Measurements from ENCODE around the gene PRDM16. TPM values are rescaled to one million over a fixed set of nuclear protein-coding genes. Genes with fewer than 3 reads are reported as not detected.
"Not testable (repeated sequence)": the region's sequence is repeated elsewhere in the genome, so short reads cannot be mapped to it uniquely, and the experiment has no call there.

The PRDM16 gene
- total RNA-seq, 1 experiment from 2014 or later = 1.4 TPM

DNA sequence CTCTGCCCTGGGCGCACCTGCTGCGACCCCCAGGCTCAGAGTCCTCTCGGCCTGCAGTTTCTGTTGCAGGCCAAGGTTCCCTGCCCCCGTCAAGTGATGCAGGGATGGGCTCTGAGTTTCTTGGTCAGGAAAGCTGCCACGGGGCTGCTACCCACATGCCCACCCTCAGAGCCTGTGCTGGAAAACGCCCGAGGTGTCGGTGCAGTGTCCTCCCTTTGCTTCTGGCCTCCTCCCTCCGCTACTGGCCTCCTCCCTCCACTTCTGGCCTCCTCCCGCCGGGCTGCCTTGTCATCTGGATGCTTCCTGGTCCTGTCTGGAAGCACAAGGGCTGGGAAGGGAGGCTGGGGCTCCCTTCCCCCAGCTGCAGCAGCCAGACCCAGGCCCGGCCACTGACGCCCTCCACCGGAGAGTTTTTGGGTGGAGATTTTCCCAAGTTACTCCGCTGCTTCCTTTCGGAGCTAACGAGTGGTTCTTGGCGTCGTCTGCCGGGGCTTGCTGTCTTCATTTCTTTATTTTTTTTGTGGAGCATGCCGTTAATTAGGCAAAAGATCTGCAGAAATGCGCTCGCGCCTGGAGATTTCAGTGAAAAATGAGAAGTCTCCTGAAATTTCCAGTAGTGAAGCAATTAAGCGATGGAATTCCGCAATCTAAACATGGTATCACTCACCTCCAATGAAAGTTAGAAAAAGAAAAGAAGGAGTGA, 17.4 kb downstream of the PRDM16 start:
- Histone ChIP-seq H3K9me3 (replicated peaks) (no peaks in the 10 kb centered on the region), H3K27ac (no peak overlapping the region), H3K36me3 (no peaks in the 10 kb centered on the region), H3K4me1 (no peaks in the 10 kb centered on the region), H3K27me3 (peaks cover 14% of the 10 kb centered on the region), H3K4me3 (no peak overlapping the region)
- no peak for DNase-seq

DNA sequence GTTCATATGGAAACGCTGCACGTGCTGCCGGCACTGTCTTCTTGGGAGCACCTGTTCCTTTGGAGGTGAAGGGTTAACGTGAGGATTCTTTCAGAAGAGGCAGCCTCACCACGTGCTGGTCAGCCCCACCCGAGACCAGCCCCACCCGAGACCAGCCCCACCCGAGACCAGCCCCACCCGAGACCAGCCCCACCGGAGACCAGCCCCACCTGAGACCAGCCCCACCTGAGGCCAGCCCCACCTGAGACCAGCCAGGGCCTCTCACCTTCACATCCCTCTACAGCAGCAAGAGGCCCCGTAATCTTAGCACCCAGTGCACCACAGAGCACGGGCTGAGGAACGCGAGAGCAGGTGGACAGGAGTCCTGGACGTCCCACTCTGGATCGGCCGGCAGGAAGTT, 18.0 kb downstream of the PRDM16 start:
- H3K27me3 ChIP-seq = peaks cover 14% of the 10 kb centered on the region

GRCh38 chr1:3087946-3088668, 19.1 kb downstream of the PRDM16 start:
- H3K27me3 ChIP-seq = peaks cover 14% of the 10 kb centered on the region
- not testable (repeated sequence) for H3K4me3 ChIP-seq; DNase-seq; H3K9me3 ChIP-seq (replicated peaks); H3K36me3 ChIP-seq; H3K4me1 ChIP-seq; H3K27ac ChIP-seq

More for the DNA sequence above, 18.0 kb downstream of the PRDM16 start:
- H3K36me3 ChIP-seq = no peaks in the 10 kb centered on the region
- H3K27ac ChIP-seq = no peak overlapping the region
- H3K9me3 ChIP-seq (replicated peaks) = no peaks in the 10 kb centered on the region
- no peak for DNase-seq
- H3K4me1 ChIP-seq = no peaks in the 10 kb centered on the region
- no peak overlapping the region for H3K4me3 ChIP-seq

GRCh38 chr1:3089490-3089889, 20.5 kb downstream of the PRDM16 start:
- Histone ChIP-seq H3K27me3 (peaks cover 9% of the 10 kb centered on the region), H3K4me3 (no peak overlapping the region), H3K27ac (no peak overlapping the region), H3K4me1 (no peaks in the 10 kb centered on the region), H3K36me3 (no peaks in the 10 kb centered on the region), H3K9me3 (replicated peaks) (no peaks in the 10 kb centered on the region)
- no peak for DNase-seq

GRCh38 chr1:3091334-3091733, 22.3 kb downstream of the PRDM16 start:
- DNase-seq = no peak
- no peak overlapping the region for H3K27ac ChIP-seq
- H3K9me3 ChIP-seq (replicated peaks) = no peaks in the 10 kb centered on the region
- H3K27me3 ChIP-seq = no peaks in the 10 kb centered on the region; the same call in 1 of the 2 replicates
- no peaks in the 10 kb centered on the region for H3K36me3 ChIP-seq
- no peaks in the 10 kb centered on the region for H3K4me1 ChIP-seq
- H3K4me3 ChIP-seq = no peak overlapping the region

DNA sequence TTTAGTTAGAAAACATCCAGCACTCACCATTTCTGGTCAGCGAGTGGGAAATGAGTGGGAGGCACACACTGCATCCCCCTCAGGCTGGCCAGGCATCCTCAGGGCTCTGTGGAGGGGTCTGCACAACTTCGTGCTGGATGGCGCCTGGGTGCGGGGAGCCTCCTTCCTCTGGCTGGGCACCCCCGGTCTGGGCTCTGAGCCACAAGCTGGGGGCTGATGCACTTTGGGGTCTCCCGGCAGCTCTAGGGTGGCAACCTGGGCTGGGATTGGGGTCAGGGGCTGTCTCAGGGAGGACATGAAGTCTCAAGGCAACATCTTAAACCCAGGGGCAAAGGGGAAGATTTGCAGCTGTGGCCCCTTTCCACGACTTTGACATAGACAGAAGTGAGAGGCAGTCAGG, 23.5 kb downstream of the PRDM16 start:
- no peak for DNase-seq
- Histone ChIP-seq H3K36me3 (no peaks in the 10 kb centered on the region), H3K27me3 (no peaks in the 10 kb centered on the region; the same call in 1 of the 2 replicates), H3K4me1 (no peaks in the 10 kb centered on the region), H3K27ac (no peak overlapping the region), H3K4me3 (no peak overlapping the region), H3K9me3 (replicated peaks) (no peaks in the 10 kb centered on the region)

- no peaks in the 10 kb centered on the region for H3K4me1 ChIP-seq
- H3K36me3 ChIP-seq = no peaks in the 10 kb centered on the region
- H3K27me3 ChIP-seq = no peaks in the 10 kb centered on the region
- no peak for DNase-seq
- H3K9me3 ChIP-seq (replicated peaks) = no peaks in the 10 kb centered on the region
- no peak overlapping the region for H3K27ac ChIP-seq
- H3K4me3 ChIP-seq = no peak overlapping the region
Measured at GRCh38 chr1:3093898-3094626, 25.1 kb downstream of the PRDM16 start.

GRCh38 chr1:3094863-3095780, 26.1 kb downstream of the PRDM16 start:
- H3K27me3 ChIP-seq = no peaks in the 10 kb centered on the region
- H3K36me3 ChIP-seq = no peaks in the 10 kb centered on the region
- no peak for DNase-seq
- no peak overlapping the region for H3K27ac ChIP-seq
- H3K9me3 ChIP-seq (replicated peaks) = no peaks in the 10 kb centered on the region
- no peaks in the 10 kb centered on the region for H3K4me1 ChIP-seq
- no peak overlapping the region for H3K4me3 ChIP-seq

DNA sequence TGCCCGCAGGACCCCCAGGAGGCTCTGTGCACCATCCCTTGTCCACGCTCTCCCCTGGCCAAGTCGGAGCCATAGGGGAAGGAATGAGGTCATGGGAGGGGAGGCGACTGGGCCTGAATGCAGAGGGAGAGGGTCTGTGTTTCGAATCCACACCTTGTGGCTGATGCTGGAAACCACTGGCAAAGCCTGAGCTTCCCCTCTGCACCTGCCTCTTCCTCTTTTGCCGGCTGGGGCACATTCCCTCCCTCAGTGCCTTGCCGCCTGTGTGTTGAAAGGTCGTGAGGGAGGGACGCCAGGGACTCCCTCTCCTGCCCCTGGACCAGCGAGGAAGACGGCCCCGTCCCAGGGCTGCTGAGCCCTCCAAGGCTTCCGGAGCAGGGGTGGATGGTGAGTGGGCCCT, 27.3 kb downstream of the PRDM16 start:
- Histone ChIP-seq H3K27ac (no peak overlapping the region), H3K36me3 (no peaks in the 10 kb centered on the region), H3K4me1 (no peaks in the 10 kb centered on the region), H3K27me3 (no peaks in the 10 kb centered on the region), H3K4me3 (no peak overlapping the region), H3K9me3 (replicated peaks) (no peaks in the 10 kb centered on the region)
- DNase-seq = no peak

DNA sequence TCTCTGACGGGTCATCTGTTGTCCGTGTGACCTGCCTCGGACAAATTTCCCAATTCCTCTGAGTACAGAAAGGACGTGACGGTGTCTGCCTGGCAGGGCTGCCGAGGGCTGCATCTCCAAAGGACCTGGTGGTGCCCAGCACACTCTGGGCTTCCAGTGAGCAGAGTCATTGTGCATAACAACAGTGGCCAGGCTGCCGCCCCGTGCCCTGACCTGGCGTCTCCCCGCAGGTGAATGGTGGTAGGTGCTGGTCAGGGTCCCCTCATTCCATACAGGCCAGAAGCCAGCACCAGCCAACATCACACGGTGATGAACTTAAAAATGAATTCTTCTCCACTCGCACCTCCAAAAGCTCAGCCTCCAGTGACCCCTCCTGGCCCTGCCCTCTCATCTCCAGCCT, 28.2 kb downstream of the PRDM16 start:
- H3K4me1 ChIP-seq = no peaks in the 10 kb centered on the region
- no peak for DNase-seq
- H3K9me3 ChIP-seq (replicated peaks) = no peaks in the 10 kb centered on the region
- H3K27me3 ChIP-seq = no peaks in the 10 kb centered on the region
- no peaks in the 10 kb centered on the region for H3K36me3 ChIP-seq
- H3K27ac ChIP-seq = no peak overlapping the region
- H3K4me3 ChIP-seq = no peak overlapping the region

DNA sequence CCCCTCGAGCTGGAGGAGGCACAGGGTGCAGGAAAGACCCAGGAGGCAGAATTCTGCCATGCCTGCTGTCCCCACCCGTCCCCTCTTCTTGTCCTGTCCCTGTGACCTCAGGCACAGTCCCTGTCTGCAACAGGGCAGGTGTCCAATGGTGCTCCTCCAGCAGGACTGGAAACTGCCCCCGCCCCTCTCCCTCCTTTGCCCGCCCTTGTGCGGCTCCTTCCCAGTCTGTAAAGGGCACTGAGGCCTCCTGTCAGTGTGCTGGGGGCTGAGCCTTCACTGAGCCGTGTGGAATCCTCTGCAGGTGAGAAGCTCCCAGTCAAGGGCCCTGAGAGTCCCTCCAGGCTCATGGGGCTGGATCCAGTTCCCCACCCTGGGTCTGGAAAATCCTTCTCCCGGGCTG, 28.9 kb downstream of the PRDM16 start:
- Histone ChIP-seq H3K9me3 (replicated peaks) (no peaks in the 10 kb centered on the region), H3K4me1 (no peaks in the 10 kb centered on the region), H3K4me3 (no peak overlapping the region), H3K27me3 (no peaks in the 10 kb centered on the region), H3K27ac (no peak overlapping the region), H3K36me3 (no peaks in the 10 kb centered on the region)
- no peak for DNase-seq

DNA sequence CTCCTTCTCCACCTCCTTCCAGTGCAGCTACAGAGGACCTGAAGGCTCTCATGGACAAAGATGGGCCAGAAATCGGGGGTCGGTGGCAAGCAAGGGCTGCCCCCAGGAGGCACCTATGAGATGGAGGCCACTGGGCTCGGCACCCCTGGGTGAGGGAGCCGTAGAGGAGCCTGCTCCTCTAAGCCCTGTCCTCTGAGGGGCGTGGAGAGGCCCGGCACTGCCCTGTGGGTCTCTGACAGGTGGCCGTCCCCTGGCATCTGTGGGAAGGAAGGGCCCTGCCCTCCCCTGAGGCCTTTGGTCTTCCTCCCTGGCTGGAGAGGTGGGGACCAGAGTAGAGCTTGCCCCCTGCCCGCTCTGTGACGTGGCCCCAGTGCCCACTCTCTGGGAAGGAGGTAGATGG, 30.9 kb downstream of the PRDM16 start:
- H3K27me3 ChIP-seq = no peaks in the 10 kb centered on the region
- no peaks in the 10 kb centered on the region for H3K9me3 ChIP-seq (replicated peaks)
- H3K36me3 ChIP-seq = no peaks in the 10 kb centered on the region
- DNase-seq = no peak
- no peaks in the 10 kb centered on the region for H3K4me1 ChIP-seq
- no peak overlapping the region for H3K4me3 ChIP-seq
- no peak overlapping the region for H3K27ac ChIP-seq

GRCh38 chr1:3101124-3101939, 32.3 kb downstream of the PRDM16 start:
- no peak for DNase-seq
- Histone ChIP-seq H3K27me3 (no peaks in the 10 kb centered on the region), H3K27ac (no peak overlapping the region), H3K4me3 (no peak overlapping the region), H3K36me3 (no peaks in the 10 kb centered on the region), H3K4me1 (no peaks in the 10 kb centered on the region), H3K9me3 (replicated peaks) (no peaks in the 10 kb centered on the region)

- no peak overlapping the region for H3K27ac ChIP-seq
- no peaks in the 10 kb centered on the region for H3K27me3 ChIP-seq
- DNase-seq = no peak
- H3K4me3 ChIP-seq = no peak overlapping the region
- no peaks in the 10 kb centered on the region for H3K36me3 ChIP-seq
- no peaks in the 10 kb centered on the region for H3K4me1 ChIP-seq
- no peaks in the 10 kb centered on the region for H3K9me3 ChIP-seq (replicated peaks)
Measured at GRCh38 chr1:3102641-3103040, 33.6 kb downstream of the PRDM16 start.
